Esophagus squamous epithelium (tissue), 4 donors: ENCODE measurements around the gene MRPS34.

Experiments used
- CTCF ChIP-seq, 6 experiments: fragments of 450-650 bp in 4 of 6; fragments of 200-600 bp in 2 of 6; sonication (generic) in 2 of 6; IDR thresholded peaks; one replicate each; pipeline ENCODE4 v1.5.1; 2016 to 2019; ENCODE audit warnings: antibody characterized with exemption in 6 of 6, mild to moderate bottlenecking in 4 of 6, moderate library complexity in 4 of 6
- POLR2A ChIP-seq, 4 donors: fragments of 450-650 bp; IDR thresholded peaks; one replicate each; pipeline ENCODE4 v1.6.1; 2017; ENCODE audit warnings: antibody characterized with exemption in 4 of 4, mild to moderate bottlenecking in 4 of 4, moderate library complexity in 3 of 4

GRCh38 chr16:1819611-1820010 is 46.7 kb upstream of the MRPS34 start:
- no peak for TF ChIP-seq POLR2A (IDR thresholded peaks at IDR 0.05)
- TF ChIP-seq CTCF (IDR thresholded peaks at IDR 0.05): no peak
